Trophoblast cell (in vitro differentiated cells and primary cell): ENCODE measurements around the gene TPX2.

Experiments
- DNase-seq, 2 donors: peaks; one replicate each; pipeline ENCODE4 v3.0.0-alpha.2; 2016
- H2AFZ ChIP-seq: 2 replicates; pipeline ENCODE4 v1.6.1; 2013; ENCODE audit warnings: low read length, moderate library complexity, mild to moderate bottlenecking; ENCODE audit not compliant: insufficient read depth, poor library complexity
- H2AK5ac ChIP-seq: 2 replicates; pipeline ENCODE4 v1.6.1; 2013; ENCODE audit warnings: mild to moderate bottlenecking, low read length
- H2BK120ac ChIP-seq: 2 replicates; pipeline ENCODE4 v1.6.1; 2013; ENCODE audit warnings: low read length, mild to moderate bottlenecking, moderate library complexity; ENCODE audit not compliant: insufficient read depth, poor library complexity
- H2BK12ac ChIP-seq: 2 replicates; pipeline ENCODE4 v1.6.1; 2013; ENCODE audit warnings: mild to moderate bottlenecking, low read length, moderate library complexity
- H2BK5ac ChIP-seq: 2 replicates; pipeline ENCODE4 v1.6.1; 2013; ENCODE audit warnings: low read length, low read depth, moderate library complexity, mild to moderate bottlenecking; ENCODE audit not compliant: poor library complexity
- H3K14ac ChIP-seq: 2 replicates; pipeline ENCODE4 v1.6.1; 2013; ENCODE audit warnings: mild to moderate bottlenecking, low read length
- H3K18ac ChIP-seq: 2 replicates; pipeline ENCODE4 v1.6.1; 2013; ENCODE audit warnings: mild to moderate bottlenecking, low read length
- H3K23ac ChIP-seq: 2 replicates; pipeline ENCODE4 v1.6.1; 2013; ENCODE audit warnings: low read length
- H3K27ac ChIP-seq: 2 replicates; pipeline ENCODE4 v1.5.1; 2013; ENCODE audit warnings: low read depth, mild to moderate bottlenecking, inconsistent platforms, low read length, moderate library complexity
- H3K27me3 ChIP-seq: 2 replicates; pipeline ENCODE4 v1.6.1; 2013; ENCODE audit warnings: inconsistent platforms, mild to moderate bottlenecking, low read length, moderate library complexity; ENCODE audit not compliant: insufficient read depth
- H3K36me3 ChIP-seq, 2 experiments: 1 replicate in 1 of 2; 2 replicates in 1 of 2; pipeline ENCODE4 v1.6.1; 2013; ENCODE audit warnings: low read length in 2 of 2, mild to moderate bottlenecking in 2 of 2, moderate library complexity in 1 of 2; ENCODE audit not compliant: insufficient read depth in 2 of 2, control insufficient read depth in 1 of 2
- H3K4ac ChIP-seq: 2 replicates; pipeline ENCODE4 v1.6.1; 2013; ENCODE audit warnings: low read depth, mild to moderate bottlenecking, low read length, moderate library complexity
- H3K4me1 ChIP-seq, 2 experiments: 1 replicate in 1 of 2; 2 replicates in 1 of 2; pipeline ENCODE4 v1.6.1; 2013; ENCODE audit warnings: low read length in 2 of 2, mild to moderate bottlenecking in 2 of 2, moderate library complexity in 1 of 2; ENCODE audit not compliant: insufficient read depth in 2 of 2, control insufficient read depth in 1 of 2
- H3K4me2 ChIP-seq: 2 replicates; pipeline ENCODE4 v1.6.1; 2013; ENCODE audit warnings: inconsistent platforms, mild to moderate bottlenecking, low read length, moderate library complexity
- H3K4me3 ChIP-seq: 2 replicates; pipeline ENCODE4 v1.5.1; 2013; ENCODE audit warnings: mild to moderate bottlenecking, low read depth, low read length, inconsistent platforms
- H3K79me1 ChIP-seq: one replicate; pipeline ENCODE4 v1.6.1; 2013; ENCODE audit warnings: low read length
- H3K79me2 ChIP-seq: 2 replicates; pipeline ENCODE4 v1.6.1; 2013; ENCODE audit warnings: low read length, mild to moderate bottlenecking; ENCODE audit not compliant: control insufficient read depth, insufficient read depth, poor library complexity
- H3K9ac ChIP-seq: 2 replicates; pipeline ENCODE4 v1.6.1; 2013; ENCODE audit warnings: mild to moderate bottlenecking, low read length
- H3K9me3 ChIP-seq: 2 replicates; pipeline ENCODE4 v1.6.1; 2013; ENCODE audit warnings: low read depth, mild to moderate bottlenecking, control low read depth, inconsistent platforms, low read length; ENCODE audit not compliant: insufficient read depth
- H4K12ac ChIP-seq: 2 replicates; pipeline ENCODE4 v1.6.1; 2013; ENCODE audit warnings: low read depth, mild to moderate bottlenecking, low read length, moderate library complexity
- H4K8ac ChIP-seq: 2 replicates; pipeline ENCODE4 v1.6.1; 2013; ENCODE audit warnings: low read depth, mild to moderate bottlenecking, low read length, moderate library complexity
- H4K91ac ChIP-seq: one replicate; pipeline ENCODE4 v1.6.1; 2013; ENCODE audit warnings: low read depth, mild to moderate bottlenecking, low read length, moderate library complexity
- WGBS: extraction: QIAGEN DNeasy Blood & Tissue Kit; methylation state at CpG from one replicate; pipeline ENCODE4 v1.1.7; 2013; ENCODE audit warnings: missing lambda C conversion rate; ENCODE audit not compliant: insufficient read length, insufficient coverage; ENCODE audit errors: extremely low coverage; 5-methylcytosine and 5-hydroxymethylcytosine counted together

The TPX2 gene

GRCh38 chr20:31830406-31830981 is 91.4 kb downstream of the TPX2 start:
- no peak overlapping the region for H3K23ac ChIP-seq
- no peaks in the 10 kb centered on the region for H3K27me3 ChIP-seq
- H4K8ac ChIP-seq: no peak overlapping the region
- H2BK12ac ChIP-seq: no peak overlapping the region
- H3K4me3 ChIP-seq: no peak overlapping the region
- H2AK5ac ChIP-seq: no peak overlapping the region
- no peak overlapping the region for H2BK120ac ChIP-seq
- no peak for DNase-seq
- no peak overlapping the region for H4K91ac ChIP-seq
- no peak overlapping the region for H3K4me2 ChIP-seq
- H3K4ac ChIP-seq: no peak overlapping the region
- no peaks in the 10 kb centered on the region for H3K79me1 ChIP-seq
- no peak overlapping the region for H4K12ac ChIP-seq
- peaks cover 1% of the 10 kb centered on the region for H3K9me3 ChIP-seq
- H2BK5ac ChIP-seq: no peak overlapping the region
- WGBS: no CpG with 5 or more reads among the region's 8 CpGs
- H3K36me3 ChIP-seq: no peaks in the 10 kb centered on the region
- no peaks in the 10 kb centered on the region for H3K4me1 ChIP-seq
- no peaks in the 10 kb centered on the region for H3K79me2 ChIP-seq
- H3K14ac ChIP-seq: no peak overlapping the region
- no peak overlapping the region for H3K18ac ChIP-seq
- H2AFZ ChIP-seq: no peak overlapping the region
- no peak overlapping the region for H3K9ac ChIP-seq
- H3K27ac ChIP-seq: no peak overlapping the region

- no CpG with 5 or more reads among the region's 6 CpGs for WGBS
- Histone ChIP-seq H2AK5ac (no peak overlapping the region), H3K9me3 (peaks cover 1% of the 10 kb centered on the region), H3K18ac (no peak overlapping the region), H2BK5ac (no peak overlapping the region), H3K36me3 (no peaks in the 10 kb centered on the region), H3K79me2 (no peaks in the 10 kb centered on the region), H3K4me2 (no peak overlapping the region), H3K14ac (no peak overlapping the region), H3K23ac (no peak overlapping the region), H3K4me3 (no peak overlapping the region), H3K4me1 (peaks cover 6% of the 10 kb centered on the region in 2 experiments), H2BK12ac (no peak overlapping the region), H4K8ac (no peak overlapping the region), H4K91ac (no peak overlapping the region), H4K12ac (no peak overlapping the region), H2BK120ac (no peak overlapping the region), H3K79me1 (no peaks in the 10 kb centered on the region), H2AFZ (no peak overlapping the region), H3K27ac (no peak overlapping the region), H3K9ac (no peak overlapping the region), H3K4ac (no peak overlapping the region), H3K27me3 (no peaks in the 10 kb centered on the region)
- DNase-seq: no peak
These were observed 92.1 kb downstream of the TPX2 start for GRCh38 chr20:31831211-31831610.

GRCh38 chr20:31831771-31832306 is 92.7 kb downstream of the TPX2 start:
- no peak overlapping the region for H2BK5ac ChIP-seq
- no peak overlapping the region for H3K4me3 ChIP-seq
- no peak overlapping the region for H3K18ac ChIP-seq
- no peak overlapping the region for H4K91ac ChIP-seq
- H3K27ac ChIP-seq: no peak overlapping the region
- no peak overlapping the region for H3K23ac ChIP-seq
- H3K36me3 ChIP-seq: no peaks in the 10 kb centered on the region
- H3K4ac ChIP-seq: no peak overlapping the region
- no peak overlapping the region for H2BK12ac ChIP-seq
- H2BK120ac ChIP-seq: no peak overlapping the region
- H3K4me2 ChIP-seq: no peak overlapping the region
- no peak overlapping the region for H3K14ac ChIP-seq
- H3K4me1 ChIP-seq: peaks cover 11 to 12% of the 10 kb centered on the region in 2 experiments
- H3K9ac ChIP-seq: no peak overlapping the region
- no peaks in the 10 kb centered on the region for H3K79me1 ChIP-seq
- peaks cover 1% of the 10 kb centered on the region for H3K9me3 ChIP-seq
- no peak overlapping the region for H2AFZ ChIP-seq
- DNase-seq: no peak
- H4K12ac ChIP-seq: no peak overlapping the region
- no peaks in the 10 kb centered on the region for H3K79me2 ChIP-seq
- H2AK5ac ChIP-seq: no peak overlapping the region
- H3K27me3 ChIP-seq: no peaks in the 10 kb centered on the region
- WGBS: no CpG with 5 or more reads among the region's 17 CpGs
- no peak overlapping the region for H4K8ac ChIP-seq

GRCh38 chr20:31833130-31833930 is 94.2 kb downstream of the TPX2 start:
- no peak overlapping the region for H4K8ac ChIP-seq
- no peak overlapping the region for H3K18ac ChIP-seq
- H2AFZ ChIP-seq: no peak overlapping the region
- no peak overlapping the region for H2BK120ac ChIP-seq
- peak; percentile 36 to 70 for DNase-seq
- no peak overlapping the region for H4K12ac ChIP-seq
- no peak overlapping the region for H3K4me2 ChIP-seq
- no peak overlapping the region for H3K27ac ChIP-seq
- no peak overlapping the region for H3K4ac ChIP-seq
- H2BK5ac ChIP-seq: no peak overlapping the region
- no peaks in the 10 kb centered on the region for H3K79me2 ChIP-seq
- peak overlapping the region; percentile 6 for H4K91ac ChIP-seq
- peaks cover 21 to 26% of the 10 kb centered on the region in 2 experiments for H3K4me1 ChIP-seq
- no peaks in the 10 kb centered on the region for H3K27me3 ChIP-seq
- no peak overlapping the region for H3K23ac ChIP-seq
- no peak overlapping the region for H2BK12ac ChIP-seq
- H3K14ac ChIP-seq: no peak overlapping the region
- no peak overlapping the region for H2AK5ac ChIP-seq
- WGBS: no CpG with 5 or more reads among the region's 14 CpGs
- H3K9me3 ChIP-seq: no peaks in the 10 kb centered on the region
- no peaks in the 10 kb centered on the region for H3K36me3 ChIP-seq
- no peak overlapping the region for H3K9ac ChIP-seq
- no peak overlapping the region for H3K4me3 ChIP-seq
- H3K79me1 ChIP-seq: no peaks in the 10 kb centered on the region
